Astrocyte (in vitro differentiated cells and primary cell): ENCODE measurements around the gene RNASE1. TPM values are rescaled to one million over a fixed set of nuclear protein-coding genes. Genes with fewer than 3 reads are reported as not detected.

ENCODE experiments used
- DNase-seq: peaks from one replicate; pipeline ENCODE4 v3.0.0-alpha.2; 2010; ENCODE audit warnings: low read depth
- FAIRE-seq: peaks from 2 replicates; lab custom pipeline; 2011; peaks lifted over from hg19 to GRCh38; lab: Jason Lieb, UNC
- H2AFZ ChIP-seq: 2 replicates; pipeline ENCODE4 v1.6.0; 2012; ENCODE audit warnings: low read depth, low read length, inconsistent platforms
- H3K27ac ChIP-seq: 2 replicates; pipeline ENCODE4 v1.5.1; 2011; ENCODE audit warnings: low read depth, low read length, inconsistent platforms
- H3K27me3 ChIP-seq: 2 replicates; pipeline ENCODE4 v1.6.0; 2011; ENCODE audit warnings: low read length, inconsistent platforms; ENCODE audit not compliant: insufficient read depth
- H3K36me3 ChIP-seq: 2 replicates; pipeline ENCODE4 v1.5.1; 2011; ENCODE audit warnings: low read length, inconsistent platforms; ENCODE audit not compliant: insufficient read depth
- H3K4me1 ChIP-seq: 2 replicates; pipeline ENCODE4 v1.5.1; 2011; ENCODE audit warnings: low read length, inconsistent platforms; ENCODE audit not compliant: insufficient read depth
- H3K4me2 ChIP-seq: 2 replicates; pipeline ENCODE4 v1.6.0; 2012; ENCODE audit warnings: low read length, inconsistent platforms
- H3K4me3 ChIP-seq: 2 replicates; pipeline ENCODE4 v1.5.1; 2011; ENCODE audit warnings: low read depth, mild to moderate bottlenecking, low read length, inconsistent platforms; ENCODE audit not compliant: insufficient read depth
- H3K79me2 ChIP-seq: 2 replicates; pipeline ENCODE4 v1.6.0; 2012; ENCODE audit warnings: mild to moderate bottlenecking, low read length, inconsistent platforms; ENCODE audit not compliant: insufficient read depth
- H3K9ac ChIP-seq: 2 replicates; pipeline ENCODE4 v1.6.0; 2012; ENCODE audit warnings: mild to moderate bottlenecking, low read length, inconsistent platforms
- H3K9me3 ChIP-seq: 2 replicates; pipeline ENCODE4 v1.5.1; 2012; ENCODE audit warnings: low read depth, mild to moderate bottlenecking, low read length, inconsistent platforms; ENCODE audit not compliant: insufficient read depth
- H4K20me1 ChIP-seq: 2 replicates; pipeline ENCODE4 v1.6.0; 2012; ENCODE audit warnings: low read length, inconsistent platforms; ENCODE audit not compliant: insufficient read depth
- H3K27ac Mint-ChIP-seq: one replicate; pipeline ENCODE4 v1.8.0; 2021; ENCODE audit warnings: mild to moderate bottlenecking, mixed read lengths; ENCODE audit not compliant: unreplicated experiment
- H3K27me3 Mint-ChIP-seq: one replicate; pipeline ENCODE4 v1.8.0; 2021; ENCODE audit warnings: low read depth, mixed read lengths; ENCODE audit not compliant: unreplicated experiment
- H3K36me3 Mint-ChIP-seq: one replicate; pipeline ENCODE4 v1.8.0; 2021; ENCODE audit warnings: low read depth, mixed read lengths; ENCODE audit not compliant: unreplicated experiment
- H3K4me1 Mint-ChIP-seq: one replicate; pipeline ENCODE4 v1.8.0; 2021; ENCODE audit warnings: low read depth, mixed read lengths; ENCODE audit not compliant: unreplicated experiment
- H3K4me3 Mint-ChIP-seq: one replicate; pipeline ENCODE4 v1.8.0; 2021; ENCODE audit warnings: mild to moderate bottlenecking, moderate library complexity, mixed read lengths; ENCODE audit not compliant: unreplicated experiment
- H3K9me3 Mint-ChIP-seq: one replicate; pipeline ENCODE4 v1.8.0; 2021; ENCODE audit warnings: mild to moderate bottlenecking, mixed read lengths; ENCODE audit not compliant: unreplicated experiment
- CTCF ChIP-seq: IDR thresholded peaks from 2 replicates; pipeline ENCODE4 v1.5.1; 2011; ENCODE audit warnings: low read depth, mild to moderate bottlenecking, inconsistent platforms, low read length, moderate library complexity; ENCODE audit not compliant: insufficient read depth
- EZH2 ChIP-seq: IDR thresholded peaks from 2 replicates; pipeline ENCODE4 v1.6.1; 2012; ENCODE audit warnings: mild to moderate bottlenecking, low read length, inconsistent platforms; ENCODE audit not compliant: insufficient read depth
- total RNA-seq: library from RNA; stranded (reverse); gene quantifications from 2 replicates; pipeline ENCODE4 v1.2.1, GENCODE V29; 2021

RNASE1 gene
- total RNA-seq, 1 donor from 2014 or later: 4.7 TPM

- FAIRE-seq (no peak), DNase-seq (no peak)
- H4K20me1 ChIP-seq: no peaks in the 10 kb centered on the region
- Mint-ChIP-seq H3K27me3 (no peaks in the 10 kb centered on the region), H3K36me3 (no peaks in the 10 kb centered on the region), H3K9me3 (peaks cover 6% of the 10 kb centered on the region), H3K27ac (no peak overlapping the region), H3K4me3 (no peak overlapping the region), H3K4me1 (no peaks in the 10 kb centered on the region)
- no peaks in the 10 kb centered on the region for H3K4me1 ChIP-seq
- H3K4me2 ChIP-seq: no peak overlapping the region
- H3K27me3 ChIP-seq: no peaks in the 10 kb centered on the region
- no peak overlapping the region for H3K27ac ChIP-seq
- no peak overlapping the region for H3K9ac ChIP-seq
- H2AFZ ChIP-seq: no peak overlapping the region
- no peak for TF ChIP-seq CTCF
- TF ChIP-seq EZH2: no peak
- no peaks in the 10 kb centered on the region for H3K36me3 ChIP-seq
- no peak overlapping the region for H3K4me3 ChIP-seq
- no peaks in the 10 kb centered on the region for H3K9me3 ChIP-seq
- no peaks in the 10 kb centered on the region for H3K79me2 ChIP-seq
Measured at GRCh38 chr14:20757965-20758364, 44.7 kb downstream of the RNASE1 start.

- Mint-ChIP-seq H3K27ac (no peak overlapping the region), H3K4me1 (no peaks in the 10 kb centered on the region), H3K4me3 (no peak overlapping the region), H3K9me3 (peaks cover 24% of the 10 kb centered on the region), H3K36me3 (peaks cover 7% of the 10 kb centered on the region), H3K27me3 (no peaks in the 10 kb centered on the region)
- peaks cover 6% of the 10 kb centered on the region for H3K9me3 ChIP-seq
- no peak overlapping the region for H2AFZ ChIP-seq
- H3K9ac ChIP-seq: no peak overlapping the region
- TF ChIP-seq CTCF (no peak), EZH2 (no peak)
- H3K4me2 ChIP-seq: no peak overlapping the region
- no peak for DNase-seq
- no peak overlapping the region for H3K4me3 ChIP-seq
- H3K27ac ChIP-seq: no peak overlapping the region
- H3K4me1 ChIP-seq: no peaks in the 10 kb centered on the region
- H3K36me3 ChIP-seq: no peaks in the 10 kb centered on the region
- H3K79me2 ChIP-seq: no peaks in the 10 kb centered on the region
- FAIRE-seq: no peak
- H3K27me3 ChIP-seq: no peaks in the 10 kb centered on the region
- no peaks in the 10 kb centered on the region for H4K20me1 ChIP-seq
Measured at GRCh38 chr14:20755037-20755436, 47.6 kb downstream of the RNASE1 start.

GRCh38 chr14:20754308-20754707, 48.3 kb downstream of the RNASE1 start:
- Histone ChIP-seq H3K4me1 (no peaks in the 10 kb centered on the region), H3K79me2 (no peaks in the 10 kb centered on the region), H3K4me2 (no peak overlapping the region), H3K9me3 (peaks cover 6% of the 10 kb centered on the region), H3K4me3 (no peak overlapping the region), H3K36me3 (no peaks in the 10 kb centered on the region), H3K27ac (no peak overlapping the region), H2AFZ (no peak overlapping the region), H3K27me3 (no peaks in the 10 kb centered on the region), H3K9ac (no peak overlapping the region), H4K20me1 (no peaks in the 10 kb centered on the region)
- DNase-seq (no peak), FAIRE-seq (no peak)
- peaks cover 7% of the 10 kb centered on the region for H3K36me3 Mint-ChIP-seq
- H3K4me1 Mint-ChIP-seq: no peaks in the 10 kb centered on the region
- H3K4me3 Mint-ChIP-seq: no peak overlapping the region
- peaks cover 24% of the 10 kb centered on the region for H3K9me3 Mint-ChIP-seq
- no peak overlapping the region for H3K27ac Mint-ChIP-seq
- H3K27me3 Mint-ChIP-seq: no peaks in the 10 kb centered on the region
- TF ChIP-seq CTCF: no peak
- TF ChIP-seq EZH2: no peak
